Measurements from ENCODE around the gene CLEC19A.

DNA sequence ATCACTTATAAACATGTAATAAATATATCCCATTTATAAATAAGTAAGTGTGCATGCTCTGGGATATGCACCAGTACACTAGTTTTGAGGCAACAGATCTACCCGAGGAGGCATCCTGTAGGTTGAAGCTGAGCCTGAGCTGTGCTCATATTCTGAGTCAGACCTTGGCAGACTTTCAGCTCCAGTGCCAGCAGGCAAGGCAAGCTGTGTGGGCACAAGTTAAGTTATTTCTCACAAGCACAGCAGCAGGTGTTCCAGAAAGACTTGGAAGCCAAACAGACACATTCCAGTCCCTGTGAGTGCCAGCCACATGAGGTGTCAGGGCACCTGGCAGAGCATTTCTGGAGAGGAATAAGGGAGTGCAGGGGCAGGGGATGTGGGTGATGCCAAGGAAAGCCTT is 1.3 kb upstream of the CLEC19A start:
- TF ChIP-seq, protein P1, sequence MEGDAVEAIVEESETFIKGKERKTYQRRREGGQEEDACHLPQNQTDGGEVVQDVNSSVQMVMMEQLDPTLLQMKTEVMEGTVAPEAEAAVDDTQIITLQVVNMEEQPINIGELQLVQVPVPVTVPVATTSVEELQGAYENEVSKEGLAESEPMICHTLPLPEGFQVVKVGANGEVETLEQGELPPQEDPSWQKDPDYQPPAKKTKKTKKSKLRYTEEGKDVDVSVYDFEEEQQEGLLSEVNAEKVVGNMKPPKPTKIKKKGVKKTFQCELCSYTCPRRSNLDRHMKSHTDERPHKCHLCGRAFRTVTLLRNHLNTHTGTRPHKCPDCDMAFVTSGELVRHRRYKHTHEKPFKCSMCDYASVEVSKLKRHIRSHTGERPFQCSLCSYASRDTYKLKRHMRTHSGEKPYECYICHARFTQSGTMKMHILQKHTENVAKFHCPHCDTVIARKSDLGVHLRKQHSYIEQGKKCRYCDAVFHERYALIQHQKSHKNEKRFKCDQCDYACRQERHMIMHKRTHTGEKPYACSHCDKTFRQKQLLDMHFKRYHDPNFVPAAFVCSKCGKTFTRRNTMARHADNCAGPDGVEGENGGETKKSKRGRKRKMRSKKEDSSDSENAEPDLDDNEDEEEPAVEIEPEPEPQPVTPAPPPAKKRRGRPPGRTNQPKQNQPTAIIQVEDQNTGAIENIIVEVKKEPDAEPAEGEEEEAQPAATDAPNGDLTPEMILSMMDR (IDR thresholded peaks at IDR 0.05; ENCODE audit: insufficient read depth, low read length, poor library complexity, severe bottlenecking): no peak
- no peak for TF ChIP-seq EZH2phosphoT487 (conservative IDR thresholded peaks at IDR 0.05; ENCODE audit: low read length)
